Measurements from ENCODE around the gene GGTA1. TPM values are rescaled to one million over a fixed set of nuclear protein-coding genes. Genes with fewer than 3 reads are reported as not detected.

GGTA1 gene
- total RNA-seq, 6 experiments from 2014 or later = not detected

DNA sequence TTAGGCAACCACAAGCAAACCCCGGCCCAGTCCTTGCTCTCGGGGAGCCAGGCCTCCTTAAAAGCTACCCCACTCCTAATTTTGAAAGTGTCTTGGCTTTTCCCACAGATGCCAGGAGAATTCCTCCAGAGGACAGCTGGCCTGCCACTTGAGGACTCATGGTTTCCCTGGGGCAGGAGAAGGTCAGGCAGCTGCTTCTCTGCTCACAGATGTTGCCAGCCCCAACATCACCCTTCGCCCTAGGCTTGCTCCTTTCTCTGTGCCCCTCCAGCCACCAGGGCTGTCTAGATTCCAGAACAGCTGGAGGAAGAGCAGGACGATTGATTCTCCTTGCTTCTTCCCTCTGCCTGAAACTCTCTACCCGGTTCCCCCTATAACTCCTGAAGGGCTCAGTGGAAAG is 8.5 kb downstream of the GGTA1 start:
- H3K27me3 Mint-ChIP-seq (ENCODE audit: insufficient read depth) = peaks cover 34% of the 10 kb centered on the region
- TF ChIP-seq, protein P1, sequence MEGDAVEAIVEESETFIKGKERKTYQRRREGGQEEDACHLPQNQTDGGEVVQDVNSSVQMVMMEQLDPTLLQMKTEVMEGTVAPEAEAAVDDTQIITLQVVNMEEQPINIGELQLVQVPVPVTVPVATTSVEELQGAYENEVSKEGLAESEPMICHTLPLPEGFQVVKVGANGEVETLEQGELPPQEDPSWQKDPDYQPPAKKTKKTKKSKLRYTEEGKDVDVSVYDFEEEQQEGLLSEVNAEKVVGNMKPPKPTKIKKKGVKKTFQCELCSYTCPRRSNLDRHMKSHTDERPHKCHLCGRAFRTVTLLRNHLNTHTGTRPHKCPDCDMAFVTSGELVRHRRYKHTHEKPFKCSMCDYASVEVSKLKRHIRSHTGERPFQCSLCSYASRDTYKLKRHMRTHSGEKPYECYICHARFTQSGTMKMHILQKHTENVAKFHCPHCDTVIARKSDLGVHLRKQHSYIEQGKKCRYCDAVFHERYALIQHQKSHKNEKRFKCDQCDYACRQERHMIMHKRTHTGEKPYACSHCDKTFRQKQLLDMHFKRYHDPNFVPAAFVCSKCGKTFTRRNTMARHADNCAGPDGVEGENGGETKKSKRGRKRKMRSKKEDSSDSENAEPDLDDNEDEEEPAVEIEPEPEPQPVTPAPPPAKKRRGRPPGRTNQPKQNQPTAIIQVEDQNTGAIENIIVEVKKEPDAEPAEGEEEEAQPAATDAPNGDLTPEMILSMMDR (IDR thresholded peaks at IDR 0.05) = no peak
- no peak overlapping the region for H3K27ac Mint-ChIP-seq
- H3K9me3 Mint-ChIP-seq = peaks cover 5% of the 10 kb centered on the region
- H3K4me3 Mint-ChIP-seq = no peak overlapping the region
- no peak for DNase-seq
- H3K36me3 Mint-ChIP-seq (ENCODE audit: low read depth) = peaks cover 7% of the 10 kb centered on the region; the same call in 1 of the 2 replicates
- no peaks in the 10 kb centered on the region for H3K4me1 Mint-ChIP-seq (ENCODE audit: low read depth)

DNA sequence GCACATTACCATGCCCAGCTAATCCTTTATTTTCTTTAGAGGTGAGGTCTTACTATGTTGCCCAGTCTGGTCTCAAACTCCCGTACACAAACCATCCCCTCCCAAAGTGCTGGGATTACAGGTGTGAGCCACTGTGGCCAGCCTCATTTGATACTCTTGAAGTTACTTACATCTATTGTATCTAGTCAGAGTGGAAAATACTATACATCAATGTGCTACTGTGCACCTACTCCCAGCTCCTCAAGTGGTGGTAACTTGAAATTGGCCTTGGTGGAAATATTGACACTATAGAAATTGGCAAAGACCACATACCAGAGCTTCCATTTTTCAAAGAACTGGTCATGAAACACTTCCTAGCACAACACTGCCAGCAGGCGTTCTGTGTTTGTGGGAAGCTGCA is 10.3 kb downstream of the GGTA1 start:
- DNase-seq = no peak
- H3K27me3 Mint-ChIP-seq (ENCODE audit: insufficient read depth) = peaks cover 36% of the 10 kb centered on the region

GRCh38 chr9:121486043-121486442 is 13.6 kb downstream of the GGTA1 start:
- Mint-ChIP-seq H3K27me3 (ENCODE audit: insufficient read depth) (peaks cover 31% of the 10 kb centered on the region), H3K36me3 (ENCODE audit: low read depth) (no peaks in the 10 kb centered on the region), H3K4me1 (ENCODE audit: low read depth) (peaks cover 6% of the 10 kb centered on the region), H3K27ac (no peak overlapping the region), H3K4me3 (no peak overlapping the region), H3K9me3 (no peaks in the 10 kb centered on the region)
- TF ChIP-seq, protein P1 (IDR thresholded peaks at IDR 0.05) = no peak
- DNase-seq = no peak

More for the DNA sequence above, 10.3 kb downstream of the GGTA1 start:
- TF ChIP-seq, protein P1 (IDR thresholded peaks at IDR 0.05) = no peak
- Mint-ChIP-seq H3K9me3 (no peaks in the 10 kb centered on the region), H3K27ac (no peak overlapping the region), H3K4me3 (no peak overlapping the region), H3K4me1 (ENCODE audit: low read depth) (no peaks in the 10 kb centered on the region), H3K36me3 (ENCODE audit: low read depth) (no peaks in the 10 kb centered on the region)

DNA sequence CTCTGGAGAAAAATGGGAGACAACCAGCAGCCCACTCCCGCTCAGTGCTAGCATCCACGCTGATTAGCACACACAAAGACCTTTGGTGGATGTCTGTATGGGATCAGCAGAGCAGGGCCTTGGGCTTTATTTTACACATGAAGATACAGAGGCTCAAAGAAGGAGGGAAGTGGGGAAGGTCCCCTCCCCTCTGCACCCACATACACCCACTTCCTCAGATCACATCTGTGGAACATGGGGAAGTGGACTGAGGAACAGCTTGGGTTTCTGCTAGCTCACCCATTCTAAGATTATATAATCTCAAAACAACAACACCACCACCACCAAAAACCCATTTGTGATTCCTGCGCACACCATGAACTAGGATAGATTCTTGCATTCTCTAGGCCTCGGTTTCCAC is 14.0 kb downstream of the GGTA1 start:
- Mint-ChIP-seq H3K9me3 (no peaks in the 10 kb centered on the region), H3K36me3 (ENCODE audit: low read depth) (no peaks in the 10 kb centered on the region), H3K4me3 (no peak overlapping the region), H3K27ac (no peak overlapping the region), H3K4me1 (ENCODE audit: low read depth) (peaks cover 6% of the 10 kb centered on the region), H3K27me3 (ENCODE audit: insufficient read depth) (peaks cover 28% of the 10 kb centered on the region)
- TF ChIP-seq, protein P1 (IDR thresholded peaks at IDR 0.05) = no peak
- no peak for DNase-seq

DNA sequence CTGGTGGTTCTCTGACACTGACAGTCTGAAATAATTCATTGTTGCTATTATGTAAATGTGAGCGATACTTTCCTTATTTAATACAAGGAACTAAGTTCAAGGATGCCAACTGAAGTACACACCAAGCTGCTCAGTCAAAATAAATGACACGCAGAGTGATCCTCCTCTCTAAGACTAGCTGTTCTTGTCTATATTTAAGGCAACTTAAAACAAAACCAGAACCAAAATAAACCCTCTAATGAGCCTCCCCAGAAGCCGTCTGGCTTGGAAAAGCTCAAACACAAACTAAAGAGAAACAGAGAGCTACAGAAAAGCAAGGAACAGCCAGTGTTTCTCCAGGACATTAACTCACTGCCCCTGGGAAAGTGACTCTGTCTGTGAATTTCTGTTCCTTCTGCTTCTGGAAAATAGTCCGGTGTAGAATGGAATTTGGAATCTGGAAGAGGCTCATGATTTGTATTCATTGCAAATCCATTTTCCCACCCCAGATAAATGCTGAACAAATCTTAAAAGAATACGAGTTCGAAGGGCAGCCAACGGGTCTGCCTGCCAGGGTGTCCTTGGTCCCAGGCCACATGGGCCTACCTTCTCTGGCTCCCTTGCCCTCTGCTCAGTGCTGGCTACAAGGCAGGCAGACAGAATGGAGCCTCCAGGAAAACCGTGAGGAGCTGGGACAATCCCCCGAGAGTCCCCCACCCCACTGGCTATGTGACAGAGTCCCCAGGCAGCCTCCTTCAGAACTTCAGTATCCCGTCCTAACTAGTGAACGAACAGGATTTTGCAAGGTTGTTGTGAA is 14.8 kb downstream of the GGTA1 start:
- TF ChIP-seq, protein P1 (IDR thresholded peaks at IDR 0.05) = no peak
- no peak overlapping the region for H3K27ac Mint-ChIP-seq
- H3K36me3 Mint-ChIP-seq (ENCODE audit: low read depth) = no peaks in the 10 kb centered on the region
- no peak overlapping the region for H3K4me3 Mint-ChIP-seq
- H3K4me1 Mint-ChIP-seq (ENCODE audit: low read depth) = peaks cover 6% of the 10 kb centered on the region
- no peaks in the 10 kb centered on the region for H3K9me3 Mint-ChIP-seq
- DNase-seq = no peak
- H3K27me3 Mint-ChIP-seq (ENCODE audit: insufficient read depth) = peaks cover 27% of the 10 kb centered on the region

Data from HFFc6 (cell line).